Measurements from ENCODE around the gene SH3TC1.
A peak's percentile ranks its signal among the peaks of the same experiment; 100 is the strongest.

Gene SH3TC1

GRCh38 chr4:8215641-8216442, 16.8 kb downstream of the SH3TC1 start:
- no peak for DNase-seq (ENCODE audit: low read depth)

- DNase-seq (ENCODE audit: low read depth), result no peak
Measured at GRCh38 chr4:8216443-8217245, 17.6 kb downstream of the SH3TC1 start.

- DNase-seq (ENCODE audit: low read depth), result no peak
Measured at GRCh38 chr4:8217246-8217511, 18.1 kb downstream of the SH3TC1 start.

GRCh38 chr4:8217871-8218270, 18.8 kb downstream of the SH3TC1 start:
- no peak for DNase-seq (ENCODE audit: low read depth)

- DNase-seq (ENCODE audit: low read depth), result no peak
Measured at GRCh38 chr4:8218371-8219031, 19.4 kb downstream of the SH3TC1 start.

- no peak for DNase-seq (ENCODE audit: low read depth)
Measured at GRCh38 chr4:8219236-8219635, 20.1 kb downstream of the SH3TC1 start.

- DNase-seq (ENCODE audit: low read depth), result no peak
Measured at GRCh38 chr4:8220661-8221450, 21.8 kb downstream of the SH3TC1 start.

GRCh38 chr4:8221476-8221875, 22.4 kb downstream of the SH3TC1 start:
- DNase-seq (ENCODE audit: low read depth), result no peak

GRCh38 chr4:8221985-8222384, 22.9 kb downstream of the SH3TC1 start:
- DNase-seq (ENCODE audit: low read depth), result no peak

- DNase-seq (ENCODE audit: low read depth), result no peak
Measured at GRCh38 chr4:8222609-8223388, 23.7 kb downstream of the SH3TC1 start.

GRCh38 chr4:8224267-8224974, 25.3 kb downstream of the SH3TC1 start:
- DNase-seq (ENCODE audit: low read depth), result no peak

- DNase-seq (ENCODE audit: low read depth), result no peak
Measured at GRCh38 chr4:8224975-8225625, 26.0 kb downstream of the SH3TC1 start.

- DNase-seq (ENCODE audit: low read depth), result no peak
Measured at GRCh38 chr4:8225706-8226443, 26.8 kb downstream of the SH3TC1 start.

GRCh38 chr4:8227201-8227770, 28.2 kb downstream of the SH3TC1 start:
- no peak for DNase-seq (ENCODE audit: low read depth)

GRCh38 chr4:8227771-8228318, 28.8 kb downstream of the SH3TC1 start:
- DNase-seq (ENCODE audit: low read depth), result no peak

GRCh38 chr4:8228319-8229250, 29.5 kb downstream of the SH3TC1 start:
- peak; percentile 54 for DNase-seq (ENCODE audit: low read depth)

- no peak for DNase-seq (ENCODE audit: low read depth)
Measured at GRCh38 chr4:8229331-8229975, 30.4 kb downstream of the SH3TC1 start.
